ENCODE measurements around the gene CACNA1F.

DNA sequence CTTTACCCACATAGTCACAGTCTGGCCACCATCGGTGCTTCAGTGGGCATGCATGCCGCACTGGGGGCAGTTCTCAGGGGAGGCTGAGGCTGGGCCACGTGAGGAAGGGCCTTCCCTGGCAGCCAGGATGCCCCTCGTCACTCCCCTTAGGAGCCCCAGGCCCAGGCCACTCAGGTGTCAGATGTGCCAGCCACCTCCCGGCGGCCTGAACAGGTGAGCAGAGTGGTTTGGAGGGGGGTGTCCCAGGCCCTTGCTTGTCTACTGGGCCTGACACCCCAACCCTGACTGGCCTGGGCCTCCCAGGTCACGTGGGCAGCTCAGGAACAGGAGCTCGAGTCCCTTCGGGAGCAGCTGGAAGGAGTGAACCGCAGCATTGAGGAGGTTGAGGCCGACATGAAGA, 14.2 kb upstream of the CACNA1F start:
- no peak for TF ChIP-seq PAX5 (IDR thresholded peaks at IDR 0.05; ENCODE audit: insufficient read depth, low read length, severe bottlenecking)
- TF ChIP-seq POLR2AphosphoS5 (IDR thresholded peaks at IDR 0.05; ENCODE audit: low read depth, low read length) = no peak
- TF ChIP-seq SPI1 (IDR thresholded peaks at IDR 0.05; ENCODE audit: low read depth, low read length) = no peak
- TF ChIP-seq POU2F2 (IDR thresholded peaks at IDR 0.05; ENCODE audit: low read depth, low read length) = no peak

Measured in GM12891 (cell line).